ENCODE results near the gene ZNG1C. TPM values are rescaled to one million over a fixed set of nuclear protein-coding genes. Genes with fewer than 3 reads are reported as not detected.
A peak's percentile ranks its signal among the peaks of the same experiment; 100 is the strongest.
"Not testable (repeated sequence)": the region's sequence is repeated elsewhere in the genome, so short reads cannot be mapped to it uniquely, and the experiment has no call there.

ZNG1C gene
- total RNA-seq, 1 donor from 2014 or later = 28.1 TPM

DNA sequence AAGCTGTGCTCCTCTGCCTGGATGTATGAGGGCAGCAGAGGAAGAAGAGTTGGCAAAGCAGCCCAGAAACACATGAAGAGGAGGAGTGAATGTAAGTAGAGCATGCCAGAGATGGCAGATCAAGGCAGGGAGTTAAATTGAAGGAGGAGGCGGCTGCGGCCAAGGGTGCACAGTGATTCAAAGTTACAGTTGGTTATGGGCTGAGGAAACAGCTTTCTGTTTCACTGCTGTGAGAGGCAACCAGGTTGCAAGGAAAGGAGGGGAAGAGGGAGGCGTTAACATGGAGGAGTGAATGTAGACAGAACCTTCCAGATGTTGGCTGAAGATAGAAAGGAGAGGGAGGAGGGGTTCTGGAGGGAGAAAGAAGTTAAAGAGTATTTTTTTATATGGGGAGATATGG, 94.2 kb downstream of the ZNG1C start:
- H3K4me1 ChIP-seq (ENCODE audit: insufficient read depth, low read length); H3K79me2 ChIP-seq (ENCODE audit: insufficient read depth, low read length); FAIRE-seq; H3K9me3 Mint-ChIP-seq (ENCODE audit: unreplicated experiment); DNase-seq (ENCODE audit: low read depth); H3K4me3 Mint-ChIP-seq (ENCODE audit: unreplicated experiment); H3K4me2 ChIP-seq (ENCODE audit: low read length); H3K9me3 ChIP-seq (ENCODE audit: insufficient read depth, low read depth, low read length); H3K4me1 Mint-ChIP-seq (ENCODE audit: low read depth, unreplicated experiment); H4K20me1 ChIP-seq (ENCODE audit: insufficient read depth, low read length); H3K4me3 ChIP-seq (ENCODE audit: insufficient read depth, low read depth, low read length); H3K27ac ChIP-seq (ENCODE audit: low read depth, low read length); H3K9ac ChIP-seq (ENCODE audit: low read length); H3K27me3 Mint-ChIP-seq (ENCODE audit: low read depth, unreplicated experiment); H3K36me3 ChIP-seq (ENCODE audit: insufficient read depth, low read length); H3K36me3 Mint-ChIP-seq (ENCODE audit: low read depth, unreplicated experiment); H3K27me3 ChIP-seq (ENCODE audit: insufficient read depth, low read length); H2AFZ ChIP-seq (ENCODE audit: low read depth, low read length); H3K27ac Mint-ChIP-seq (ENCODE audit: unreplicated experiment): not testable (repeated sequence)

DNA sequence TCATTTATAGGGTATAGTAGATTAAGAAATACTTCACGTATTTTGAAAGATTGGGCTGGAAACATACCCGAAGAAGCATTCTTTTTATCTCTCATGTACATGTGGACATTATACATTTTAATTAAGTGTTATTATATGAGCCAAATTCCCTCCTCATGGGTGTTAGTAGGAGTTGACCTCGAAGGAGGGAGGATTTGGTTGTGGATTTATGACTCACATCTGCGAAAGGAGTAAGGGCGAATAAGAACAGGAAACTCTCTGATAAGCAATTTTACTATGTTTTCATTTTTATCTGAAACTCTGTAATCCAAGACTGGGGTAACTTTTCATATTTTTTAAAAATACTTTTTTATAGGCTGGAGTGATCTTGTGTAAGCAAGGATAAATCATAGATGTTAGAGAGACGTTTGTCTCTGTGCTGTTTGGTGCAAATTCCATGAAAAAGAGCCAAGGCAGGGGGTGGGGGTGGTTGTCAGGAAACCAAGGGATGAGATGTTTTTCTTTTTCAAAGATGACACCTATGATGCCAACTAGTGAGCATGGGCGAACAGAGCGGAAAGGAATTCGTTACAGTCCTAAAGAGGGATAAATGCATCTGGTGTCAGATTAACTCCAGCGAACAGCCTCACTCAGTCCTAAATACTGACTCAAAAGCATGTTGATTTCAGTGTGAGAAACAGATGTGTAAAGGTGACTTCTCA, 95.0 kb downstream of the ZNG1C start:
- H3K9me3 ChIP-seq (ENCODE audit: insufficient read depth, low read depth, low read length); FAIRE-seq; H3K4me2 ChIP-seq (ENCODE audit: low read length); H3K4me1 Mint-ChIP-seq (ENCODE audit: low read depth, unreplicated experiment); H3K79me2 ChIP-seq (ENCODE audit: insufficient read depth, low read length); H3K4me1 ChIP-seq (ENCODE audit: insufficient read depth, low read length); H3K4me3 Mint-ChIP-seq (ENCODE audit: unreplicated experiment); H3K27me3 Mint-ChIP-seq (ENCODE audit: low read depth, unreplicated experiment); H3K27me3 ChIP-seq (ENCODE audit: insufficient read depth, low read length); H3K4me3 ChIP-seq (ENCODE audit: insufficient read depth, low read depth, low read length); H3K36me3 ChIP-seq (ENCODE audit: insufficient read depth, low read length); DNase-seq (ENCODE audit: low read depth); H2AFZ ChIP-seq (ENCODE audit: low read depth, low read length); H3K27ac Mint-ChIP-seq (ENCODE audit: unreplicated experiment); H3K27ac ChIP-seq (ENCODE audit: low read depth, low read length); H3K9ac ChIP-seq (ENCODE audit: low read length); H3K36me3 Mint-ChIP-seq (ENCODE audit: low read depth, unreplicated experiment); H3K9me3 Mint-ChIP-seq (ENCODE audit: unreplicated experiment); H4K20me1 ChIP-seq (ENCODE audit: insufficient read depth, low read length): not testable (repeated sequence)

DNA sequence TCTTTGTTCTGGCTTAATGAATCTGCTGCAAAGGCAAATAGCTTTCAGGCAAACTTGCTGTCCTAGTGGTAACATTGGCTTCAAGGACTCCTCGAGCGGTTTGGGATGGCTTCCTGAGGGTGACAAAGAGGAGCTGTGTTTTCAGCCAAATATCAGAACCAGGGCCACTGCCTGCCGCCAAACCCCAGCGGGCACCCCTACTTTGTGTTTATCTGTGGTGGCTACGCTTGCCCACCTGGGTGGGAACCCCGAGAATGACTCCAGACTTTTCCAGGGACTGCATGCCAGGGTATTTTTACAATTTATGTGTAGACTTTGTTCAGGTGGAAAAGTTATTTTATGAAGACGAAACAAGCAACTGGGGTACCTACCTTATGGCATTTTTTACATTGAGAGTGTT, 96.2 kb downstream of the ZNG1C start:
- H3K79me2 ChIP-seq (ENCODE audit: insufficient read depth, low read length); FAIRE-seq: not testable (repeated sequence)

DNA sequence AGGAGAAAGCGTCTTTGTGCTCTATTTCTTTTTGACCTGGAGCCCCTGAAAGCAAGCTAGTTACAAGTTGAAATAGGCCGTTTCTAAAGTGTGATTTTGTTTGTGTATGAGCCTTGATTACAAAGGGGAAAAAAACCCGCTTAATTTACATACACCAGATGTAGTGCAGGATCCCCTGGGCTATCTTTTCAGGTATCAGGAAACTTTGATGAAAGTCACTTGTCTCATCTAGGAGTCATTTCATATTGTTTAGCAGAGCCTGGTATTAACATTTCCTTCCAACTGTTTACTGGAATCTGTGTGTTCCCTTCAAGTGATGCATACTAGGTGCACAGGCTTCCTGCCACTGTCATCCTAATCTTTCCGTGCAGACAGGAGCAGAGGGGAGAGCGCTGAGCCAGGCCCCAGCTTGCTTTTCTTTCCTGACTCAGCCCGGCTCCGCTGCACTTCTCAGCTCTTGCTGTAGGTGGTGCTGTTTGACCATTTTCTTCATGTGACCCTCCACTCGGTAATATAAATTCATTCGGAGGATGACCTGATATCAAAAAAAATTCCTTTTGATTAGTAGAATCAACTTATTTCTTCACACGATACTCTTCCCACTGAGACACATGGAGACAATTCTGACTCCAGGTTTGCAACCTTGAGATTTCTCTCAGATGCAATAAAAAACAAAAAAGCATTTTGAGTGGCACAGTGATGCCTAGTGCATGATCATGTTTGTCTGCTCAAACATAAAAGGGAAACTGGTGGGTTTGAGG, 100.7 kb downstream of the ZNG1C start:
- not testable (repeated sequence) for H3K36me3 ChIP-seq (ENCODE audit: insufficient read depth, low read length); H3K9me3 Mint-ChIP-seq (ENCODE audit: unreplicated experiment); H3K4me1 Mint-ChIP-seq (ENCODE audit: low read depth, unreplicated experiment); H3K4me3 ChIP-seq (ENCODE audit: insufficient read depth, low read depth, low read length); H3K4me1 ChIP-seq (ENCODE audit: insufficient read depth, low read length); H3K4me3 Mint-ChIP-seq (ENCODE audit: unreplicated experiment); H4K20me1 ChIP-seq (ENCODE audit: insufficient read depth, low read length); H3K27ac ChIP-seq (ENCODE audit: low read depth, low read length); H3K9ac ChIP-seq (ENCODE audit: low read length); H3K27ac Mint-ChIP-seq (ENCODE audit: unreplicated experiment); H3K27me3 Mint-ChIP-seq (ENCODE audit: low read depth, unreplicated experiment); H3K79me2 ChIP-seq (ENCODE audit: insufficient read depth, low read length); H3K27me3 ChIP-seq (ENCODE audit: insufficient read depth, low read length); H3K4me2 ChIP-seq (ENCODE audit: low read length); H3K9me3 ChIP-seq (ENCODE audit: insufficient read depth, low read depth, low read length); H3K36me3 Mint-ChIP-seq (ENCODE audit: low read depth, unreplicated experiment); FAIRE-seq; DNase-seq (ENCODE audit: low read depth); H2AFZ ChIP-seq (ENCODE audit: low read depth, low read length)

More for the DNA sequence above, 96.2 kb downstream of the ZNG1C start:
- H3K9ac ChIP-seq (ENCODE audit: low read length); H3K4me2 ChIP-seq (ENCODE audit: low read length); H3K4me3 Mint-ChIP-seq (ENCODE audit: unreplicated experiment); H4K20me1 ChIP-seq (ENCODE audit: insufficient read depth, low read length); H3K27me3 Mint-ChIP-seq (ENCODE audit: low read depth, unreplicated experiment); H3K9me3 Mint-ChIP-seq (ENCODE audit: unreplicated experiment); H3K4me3 ChIP-seq (ENCODE audit: insufficient read depth, low read depth, low read length); H3K4me1 ChIP-seq (ENCODE audit: insufficient read depth, low read length); H2AFZ ChIP-seq (ENCODE audit: low read depth, low read length); H3K27ac ChIP-seq (ENCODE audit: low read depth, low read length); H3K27ac Mint-ChIP-seq (ENCODE audit: unreplicated experiment); DNase-seq (ENCODE audit: low read depth); H3K36me3 Mint-ChIP-seq (ENCODE audit: low read depth, unreplicated experiment); H3K36me3 ChIP-seq (ENCODE audit: insufficient read depth, low read length); H3K9me3 ChIP-seq (ENCODE audit: insufficient read depth, low read depth, low read length); H3K27me3 ChIP-seq (ENCODE audit: insufficient read depth, low read length); H3K4me1 Mint-ChIP-seq (ENCODE audit: low read depth, unreplicated experiment): not testable (repeated sequence)

DNA sequence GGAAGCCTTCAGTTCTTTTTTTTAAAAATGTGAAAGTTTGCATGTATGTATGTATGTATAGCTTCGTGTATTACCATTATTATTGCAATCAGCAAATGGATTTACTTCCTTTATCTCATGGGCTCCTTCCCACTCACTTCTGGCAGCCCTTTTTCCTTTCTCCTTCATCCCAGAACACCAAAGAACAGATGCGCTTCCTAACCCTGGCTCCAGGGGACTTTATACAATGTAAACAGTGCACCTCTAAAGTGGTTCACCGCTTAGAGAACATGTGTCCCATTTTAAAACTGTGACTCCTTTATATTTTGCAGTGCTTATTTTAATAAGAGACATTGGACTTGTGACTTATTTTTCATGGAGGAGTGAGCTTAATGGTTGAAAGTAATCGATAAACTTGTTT, 101.5 kb downstream of the ZNG1C start:
- H3K4me1 Mint-ChIP-seq (ENCODE audit: low read depth, unreplicated experiment); H3K9me3 ChIP-seq (ENCODE audit: insufficient read depth, low read depth, low read length); H4K20me1 ChIP-seq (ENCODE audit: insufficient read depth, low read length); H3K27me3 ChIP-seq (ENCODE audit: insufficient read depth, low read length); H3K79me2 ChIP-seq (ENCODE audit: insufficient read depth, low read length); H3K4me3 ChIP-seq (ENCODE audit: insufficient read depth, low read depth, low read length); H3K27me3 Mint-ChIP-seq (ENCODE audit: low read depth, unreplicated experiment); H3K36me3 Mint-ChIP-seq (ENCODE audit: low read depth, unreplicated experiment); DNase-seq (ENCODE audit: low read depth); H3K9me3 Mint-ChIP-seq (ENCODE audit: unreplicated experiment); H3K4me2 ChIP-seq (ENCODE audit: low read length); H3K27ac ChIP-seq (ENCODE audit: low read depth, low read length); H2AFZ ChIP-seq (ENCODE audit: low read depth, low read length); H3K4me1 ChIP-seq (ENCODE audit: insufficient read depth, low read length); H3K4me3 Mint-ChIP-seq (ENCODE audit: unreplicated experiment); H3K9ac ChIP-seq (ENCODE audit: low read length); H3K27ac Mint-ChIP-seq (ENCODE audit: unreplicated experiment); FAIRE-seq; H3K36me3 ChIP-seq (ENCODE audit: insufficient read depth, low read length): not testable (repeated sequence)

DNA sequence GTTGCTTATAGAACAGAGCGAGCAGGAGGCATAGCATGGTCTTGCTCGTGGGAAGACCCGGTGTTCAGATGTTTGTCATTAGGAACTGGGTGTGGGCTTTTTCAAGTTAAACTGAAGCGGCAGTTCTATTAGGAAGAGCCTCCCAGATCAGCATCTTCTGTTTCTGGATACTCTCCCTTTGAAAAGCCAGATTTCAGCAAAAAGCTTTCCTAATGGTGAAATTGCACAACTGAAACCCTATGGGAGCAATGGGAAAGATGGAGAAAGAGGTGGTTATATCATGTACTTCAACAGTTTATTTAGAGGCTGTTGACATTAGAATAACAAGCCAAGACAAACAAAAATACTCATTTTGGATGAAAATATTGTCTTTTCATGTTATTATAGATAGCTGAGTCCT, 102.2 kb downstream of the ZNG1C start:
- H3K4me3 Mint-ChIP-seq (ENCODE audit: unreplicated experiment); H3K27ac ChIP-seq (ENCODE audit: low read depth, low read length); H3K4me1 Mint-ChIP-seq (ENCODE audit: low read depth, unreplicated experiment); H2AFZ ChIP-seq (ENCODE audit: low read depth, low read length); H3K27me3 ChIP-seq (ENCODE audit: insufficient read depth, low read length); H3K4me1 ChIP-seq (ENCODE audit: insufficient read depth, low read length); H3K9me3 ChIP-seq (ENCODE audit: insufficient read depth, low read depth, low read length); H4K20me1 ChIP-seq (ENCODE audit: insufficient read depth, low read length); H3K36me3 Mint-ChIP-seq (ENCODE audit: low read depth, unreplicated experiment); H3K9me3 Mint-ChIP-seq (ENCODE audit: unreplicated experiment); H3K79me2 ChIP-seq (ENCODE audit: insufficient read depth, low read length); H3K4me2 ChIP-seq (ENCODE audit: low read length); H3K9ac ChIP-seq (ENCODE audit: low read length); H3K4me3 ChIP-seq (ENCODE audit: insufficient read depth, low read depth, low read length); FAIRE-seq; H3K36me3 ChIP-seq (ENCODE audit: insufficient read depth, low read length); DNase-seq (ENCODE audit: low read depth); H3K27me3 Mint-ChIP-seq (ENCODE audit: low read depth, unreplicated experiment): not testable (repeated sequence)
- peak overlapping the region; percentile 47 for H3K27ac Mint-ChIP-seq (ENCODE audit: unreplicated experiment)

Measured in astrocyte (in vitro differentiated cells and primary cell).